HG03442 (cell line): ENCODE results near the gene DRD4.
"Not testable (repeated sequence)": the region's sequence is repeated elsewhere in the genome, so short reads cannot be mapped to it uniquely, and the experiment has no call there.

Experiments
- ATAC-seq: cut with Tn5 transposase; IDR thresholded peaks from one replicate; pipeline ENCODE4 v1.9.1; 2021; ENCODE audit warnings: mild to moderate bottlenecking, moderate library complexity; ENCODE audit not compliant: unreplicated experiment

Gene DRD4

DNA sequence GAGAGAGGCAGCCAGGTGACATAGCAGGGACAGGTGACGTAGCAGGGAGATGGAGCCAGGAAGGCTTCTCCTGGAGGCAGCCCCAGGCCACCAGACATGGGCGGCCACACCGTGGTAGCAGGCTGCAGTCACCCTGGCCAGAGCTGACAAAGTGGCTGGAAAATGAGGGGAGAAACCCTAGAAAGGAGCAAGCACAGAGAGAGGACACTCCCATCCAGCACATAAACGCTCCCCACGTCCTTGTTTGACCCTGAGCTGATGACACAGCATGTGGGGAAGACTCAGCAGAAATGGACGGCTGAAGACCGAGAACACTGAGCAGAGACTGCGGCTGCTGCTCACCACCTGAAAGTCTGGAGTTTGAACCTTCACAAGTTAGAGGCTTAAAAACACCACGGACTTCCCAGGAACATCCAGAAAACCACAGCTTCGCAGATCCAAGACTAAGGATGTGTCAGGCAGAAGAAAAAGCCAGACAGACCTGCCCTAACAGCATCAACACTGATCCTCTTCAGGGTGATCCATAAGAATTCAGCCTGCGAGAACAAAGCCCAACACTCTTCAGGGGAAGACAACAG is 28.7 kb downstream of the DRD4 start:
- no peak for ATAC-seq

DNA sequence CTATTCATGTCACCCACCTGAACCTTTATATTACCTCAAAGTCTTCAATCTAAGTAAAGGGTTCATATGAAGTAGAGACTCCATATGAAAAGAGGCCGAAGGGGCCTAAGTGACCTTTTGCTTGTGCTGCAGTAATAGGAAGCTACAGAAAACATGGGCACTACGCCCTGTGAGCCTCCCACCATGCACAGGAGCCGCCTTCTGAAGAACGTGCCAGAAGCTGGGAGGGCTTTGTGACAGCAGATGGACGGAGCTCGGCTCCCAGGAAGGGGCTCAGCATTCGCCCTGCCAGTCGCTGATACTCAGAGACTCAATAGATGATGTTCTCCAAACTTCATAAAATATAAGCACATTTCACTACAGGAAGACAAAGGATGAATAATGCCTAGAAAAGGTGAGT is 36.8 kb downstream of the DRD4 start:
- ATAC-seq: no peak

DNA sequence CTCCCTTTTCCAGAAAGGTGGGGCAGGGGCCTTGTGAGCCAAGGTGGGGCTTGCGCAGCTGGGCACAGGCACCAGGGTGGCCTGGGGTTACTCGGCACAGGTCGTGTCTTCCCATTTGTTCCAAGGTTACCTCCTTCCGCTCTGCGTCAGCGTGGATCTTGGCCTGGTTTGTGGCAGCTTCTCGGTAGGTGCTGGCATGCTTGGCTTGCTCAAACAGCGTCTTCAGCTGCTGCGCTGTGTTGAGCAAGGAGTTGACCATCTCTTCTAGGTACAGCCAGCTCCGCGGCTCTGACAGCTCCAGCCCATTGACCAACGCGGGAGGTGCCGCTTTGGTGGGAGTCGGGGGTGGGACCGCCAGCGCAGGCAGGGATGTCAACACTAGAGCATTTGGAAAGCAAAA is 37.3 kb downstream of the DRD4 start:
- no peak for ATAC-seq

DNA sequence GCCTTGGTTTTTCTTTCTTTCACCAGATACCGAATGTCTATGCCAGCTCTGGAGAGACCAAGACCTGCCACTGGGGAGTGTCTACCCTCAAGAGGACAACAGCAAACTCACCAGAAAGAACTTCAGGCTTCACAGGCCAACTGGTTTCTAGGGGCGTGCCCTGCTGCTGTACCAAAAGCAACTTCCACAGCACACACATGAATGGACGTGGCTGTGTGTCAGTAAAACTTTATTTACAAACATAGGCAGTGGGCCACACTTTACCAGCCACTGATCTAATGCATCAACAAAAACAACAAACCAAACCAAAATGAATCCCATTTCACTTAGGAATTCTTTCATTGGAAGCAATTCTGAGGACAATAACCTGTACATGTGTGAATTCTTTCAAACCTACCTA is 41.2 kb downstream of the DRD4 start:
- no peak for ATAC-seq

DNA sequence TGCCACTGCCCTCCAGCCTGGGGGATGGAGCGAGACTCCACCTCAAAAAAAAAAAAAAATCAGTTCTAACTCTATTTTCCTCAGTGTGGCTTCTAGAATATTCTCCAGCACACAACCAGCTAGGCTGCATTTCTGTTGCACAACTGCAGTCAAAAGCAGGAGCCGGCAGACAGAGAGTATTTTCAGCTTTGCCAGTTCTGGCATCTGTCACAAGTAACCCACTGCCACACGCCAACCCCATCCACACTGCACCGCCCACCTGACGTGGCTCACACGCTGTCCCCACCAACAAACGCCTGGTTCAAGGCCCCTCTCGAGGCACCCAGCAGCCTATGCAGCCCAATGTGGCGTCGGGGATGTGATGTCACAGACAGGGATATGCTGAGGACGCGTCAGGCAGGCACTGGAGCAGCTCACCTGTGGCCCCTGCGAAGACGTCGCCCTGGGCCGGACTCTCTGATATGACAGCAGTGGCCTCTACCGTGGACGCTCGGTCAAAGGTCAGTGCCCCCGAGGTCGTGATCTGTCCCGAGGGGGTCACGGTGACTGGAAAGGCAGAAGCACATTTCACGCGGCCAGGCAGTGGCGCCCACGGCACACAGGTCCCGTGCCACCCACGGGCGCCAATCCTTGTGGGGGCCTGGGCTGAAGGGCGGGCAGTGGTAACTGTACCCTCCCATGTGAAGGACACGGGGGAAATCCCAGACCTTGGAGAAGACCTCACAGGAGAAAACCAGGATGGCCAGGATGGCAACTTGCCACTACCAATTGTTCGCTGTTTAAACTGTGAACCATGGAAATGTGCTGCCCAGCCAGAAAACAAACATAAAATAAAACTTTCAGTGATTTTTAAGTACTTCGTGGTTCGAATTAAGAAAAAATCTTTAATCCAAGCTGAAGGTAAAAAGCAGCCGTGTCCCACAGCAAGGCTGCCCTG is 42.5 kb downstream of the DRD4 start:
- ATAC-seq: no peak

DNA sequence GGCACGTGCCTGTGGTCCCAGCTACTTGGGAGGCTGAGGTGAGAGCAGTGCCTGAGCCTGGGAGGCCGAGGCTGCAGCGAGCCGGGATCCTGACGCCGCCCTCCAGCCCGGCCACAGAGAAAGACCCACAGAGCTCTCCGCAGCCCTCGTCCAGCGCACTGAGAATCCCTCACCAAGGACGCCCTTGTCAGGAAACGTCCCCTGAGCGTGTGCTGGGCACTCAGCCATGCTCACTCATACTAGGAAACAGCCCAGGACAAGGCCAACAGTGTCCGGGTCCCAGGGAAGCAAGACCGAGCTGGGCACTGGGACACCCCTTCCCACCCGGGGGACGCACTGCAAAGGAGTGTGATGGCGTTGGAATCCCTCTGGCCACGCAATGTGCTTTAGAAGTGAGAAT is 43.4 kb downstream of the DRD4 start:
- ATAC-seq: no peak

DNA sequence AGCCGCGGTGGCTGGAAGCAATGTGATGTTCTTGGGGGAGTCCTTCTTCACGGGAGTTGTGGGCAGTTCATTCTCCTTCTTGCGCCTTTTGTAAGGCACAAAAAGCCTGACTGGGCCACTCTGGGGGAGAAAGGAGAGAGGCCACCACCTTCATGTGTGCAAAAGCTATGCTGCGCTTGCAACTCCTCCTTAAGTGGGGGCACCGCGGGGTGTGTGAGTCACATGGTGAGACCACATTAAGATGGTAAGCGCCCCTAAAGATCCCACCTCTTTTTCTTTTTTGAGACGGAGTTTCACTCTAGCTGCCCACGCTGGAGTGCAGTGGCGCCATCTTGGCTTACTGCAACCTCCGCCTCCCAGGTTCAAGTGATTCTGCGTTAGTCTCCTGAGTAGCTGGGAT is 43.9 kb downstream of the DRD4 start:
- ATAC-seq: no peak

DNA sequence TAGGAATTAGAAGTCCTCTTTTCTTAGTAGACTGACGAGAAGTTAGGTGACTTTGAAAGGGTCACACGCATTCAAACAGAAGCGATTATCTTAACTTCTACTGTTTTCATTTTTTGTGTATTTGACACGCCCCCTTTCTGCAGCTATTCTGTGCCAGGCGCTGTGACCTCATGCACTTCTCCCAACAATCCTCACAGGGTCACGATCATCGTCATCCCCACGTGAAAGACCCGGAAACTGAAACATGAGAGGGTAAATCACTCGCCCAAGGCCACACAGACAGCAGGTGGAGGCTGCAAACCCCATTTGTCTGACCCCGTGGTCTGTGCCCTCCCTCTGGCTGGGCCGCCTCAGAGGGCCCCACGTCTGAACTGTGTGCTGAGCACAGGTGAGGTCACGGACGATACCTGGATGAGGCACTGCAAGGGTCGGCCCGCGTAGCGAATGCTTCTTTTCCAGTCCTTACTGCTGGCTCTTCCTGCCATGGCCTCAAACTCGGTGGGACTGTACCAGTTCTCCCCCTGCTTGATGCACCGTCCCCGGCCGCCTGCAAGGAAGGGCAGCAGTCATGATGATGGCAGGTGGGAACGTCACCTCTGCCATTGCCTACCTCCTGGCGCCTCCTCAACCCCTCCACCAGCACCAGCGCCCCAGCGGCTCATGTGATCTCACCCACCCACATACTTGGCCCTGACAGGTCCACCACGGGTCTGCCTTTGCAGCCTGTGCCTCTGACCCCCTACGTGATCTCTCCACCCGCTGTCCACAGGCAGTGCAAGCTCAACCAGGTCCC is 49.6 kb downstream of the DRD4 start:
- no peak for ATAC-seq

DNA sequence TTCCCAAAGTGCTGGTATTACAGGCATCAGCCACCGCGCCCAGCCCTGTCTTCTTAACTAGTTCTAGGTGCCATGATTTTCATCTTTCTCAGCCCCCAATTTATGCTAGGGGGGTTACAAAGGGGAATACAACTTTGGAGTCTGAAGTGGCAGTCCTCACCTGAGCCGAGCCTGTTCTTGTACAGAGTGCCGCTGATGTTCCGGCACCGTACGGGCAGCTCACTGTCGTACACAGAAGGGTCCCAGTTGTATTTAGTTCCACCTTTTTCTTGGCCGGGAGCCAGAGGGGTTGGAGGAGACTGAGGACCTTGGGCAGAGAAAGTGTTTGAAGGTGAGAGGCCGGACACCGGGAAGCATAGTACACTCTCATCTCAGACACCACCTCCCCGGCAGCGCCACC is 50.7 kb downstream of the DRD4 start:
- no peak for ATAC-seq

DNA sequence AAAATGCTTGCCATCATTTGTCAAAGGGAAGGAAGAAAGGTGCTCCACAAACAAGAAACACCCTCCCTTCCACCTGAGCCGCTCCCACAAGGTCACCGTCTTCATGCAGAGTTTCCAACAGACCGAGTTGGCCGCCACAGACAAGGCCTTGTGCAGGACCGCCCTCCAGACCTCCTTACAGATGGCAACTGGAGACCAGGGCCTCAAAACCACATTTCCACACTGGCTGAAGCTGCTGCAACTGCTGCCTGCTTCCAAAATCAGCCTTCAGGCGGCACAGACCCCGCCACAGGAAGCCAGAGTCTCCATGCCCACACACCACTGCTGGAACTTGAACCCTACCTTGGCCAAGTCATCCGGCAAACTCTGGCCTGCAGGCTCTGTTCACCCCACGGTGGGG is 51.6 kb downstream of the DRD4 start:
- ATAC-seq: no peak

DNA sequence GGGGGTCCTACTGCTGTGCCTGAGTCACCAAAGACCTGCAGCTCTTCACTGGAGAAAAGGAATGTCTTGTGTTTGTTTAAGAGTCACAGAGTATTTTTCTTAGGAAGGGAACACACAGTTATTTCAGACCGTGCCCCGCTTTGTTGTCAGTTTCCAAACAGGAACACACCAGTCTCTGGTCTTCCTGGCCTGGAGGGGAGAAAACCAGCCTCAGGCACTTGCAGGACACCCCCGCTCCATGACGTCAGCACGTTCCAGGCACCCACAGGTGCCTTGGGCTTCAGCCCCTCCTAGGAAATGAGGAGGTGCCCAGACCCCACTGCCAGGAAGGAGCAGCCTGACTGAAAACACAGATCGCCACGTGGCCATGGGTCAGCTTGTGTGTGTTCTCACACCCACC is 52.6 kb downstream of the DRD4 start:
- ATAC-seq: no peak

DNA sequence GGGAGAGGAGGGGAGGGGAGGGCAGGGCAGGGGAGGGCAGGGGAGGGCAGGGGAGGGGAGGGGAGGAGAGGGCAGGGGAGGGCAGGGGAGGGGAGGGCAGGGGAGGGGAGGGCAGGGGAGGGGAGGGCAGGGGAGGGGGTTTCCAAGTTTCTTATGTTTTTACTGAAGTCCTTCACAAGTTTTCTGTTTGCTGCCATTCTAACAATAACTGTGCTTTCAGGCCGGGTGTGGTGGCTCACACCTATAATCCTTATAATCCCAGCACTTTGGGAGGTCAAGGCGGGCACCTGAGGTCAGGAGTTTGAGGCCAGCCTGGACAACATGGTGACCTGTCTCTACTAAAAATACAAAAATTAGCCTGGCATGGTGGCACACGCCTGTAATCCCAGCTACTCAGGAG is 53.2 kb downstream of the DRD4 start:
- not testable (repeated sequence) for ATAC-seq
